Activated CD4-positive, alpha-beta T cell treated with anti-CD3 and anti-CD28 coated beads, Interleukin-2, amount 50 U/mL, for 1 hour (primary cell): ENCODE data around the gene ZSWIM1.
"Not testable (repeated sequence)": the region's sequence is repeated elsewhere in the genome, so short reads cannot be mapped to it uniquely, and the experiment has no call there.

ENCODE experiments used
- DNase-seq: peaks from one replicate; pipeline ENCODE4 v3.0.0-alpha.2; 2020

ZSWIM1 gene

GRCh38 chr20:45890077-45890984 is 9.3 kb downstream of the ZSWIM1 start:
- DNase-seq, result peak; percentile 44

- DNase-seq, result peak; percentile 75
These were observed 10.3 kb downstream of the ZSWIM1 start, which contains the start of the genes CTSA and NEURL2 for GRCh38 chr20:45890985-45891983. Gene CTSA (plus strand): TSS chr20:45891335. CDS start chr20:45891569, 234 bp downstream. Gene NEURL2 (minus strand): TSS chr20:45891208. CDS start chr20:45890991, 217 bp downstream.

GRCh38 chr20:45892049-45892825 is 11.2 kb downstream of the ZSWIM1 start:
- no peak for DNase-seq

GRCh38 chr20:45892828-45893500 is 11.9 kb downstream of the ZSWIM1 start:
- DNase-seq, result no peak

- no peak for DNase-seq
These were observed 12.8 kb downstream of the ZSWIM1 start for GRCh38 chr20:45893831-45894230.

- no peak for DNase-seq
These were observed 13.8 kb downstream of the ZSWIM1 start for GRCh38 chr20:45894797-45895196.

GRCh38 chr20:45896641-45897161 is 15.7 kb downstream of the ZSWIM1 start:
- DNase-seq, result no peak

- DNase-seq, result no peak
These were observed 16.3 kb downstream of the ZSWIM1 start for GRCh38 chr20:45897289-45897688.

- DNase-seq, result no peak
These were observed 16.7 kb downstream of the ZSWIM1 start for GRCh38 chr20:45897692-45898091.

GRCh38 chr20:45898285-45898684 is 17.3 kb downstream of the ZSWIM1 start:
- DNase-seq, result no peak

GRCh38 chr20:45899046-45899835 is 18.2 kb downstream of the ZSWIM1 start:
- DNase-seq, result no peak

- DNase-seq, result not testable (repeated sequence)
These were observed 20.3 kb downstream of the ZSWIM1 start for GRCh38 chr20:45901332-45901731.

GRCh38 chr20:45902199-45902701 is 21.2 kb downstream of the ZSWIM1 start:
- no peak for DNase-seq

GRCh38 chr20:45904583-45905504 is 23.8 kb downstream of the ZSWIM1 start:
- DNase-seq, result no peak

GRCh38 chr20:45905505-45906079 is 24.6 kb downstream of the ZSWIM1 start:
- DNase-seq, result no peak

- DNase-seq, result no peak
These were observed 26.4 kb downstream of the ZSWIM1 start for GRCh38 chr20:45907219-45907948.

GRCh38 chr20:45908084-45908483 is 27.1 kb downstream of the ZSWIM1 start:
- DNase-seq, result no peak

GRCh38 chr20:45909336-45909808 is 28.3 kb downstream of the ZSWIM1 start:
- no peak for DNase-seq
